Ishikawa (cell line): Measurements from ENCODE around the gene MAPK1.

Source experiments
- CEBPB ChIP-seq: IDR thresholded peaks from 2 replicates; pipeline ENCODE4 v1.6.1; 2012
- CREB1 ChIP-seq: IDR thresholded peaks from 2 replicates; pipeline ENCODE4 v1.6.1; 2012; ENCODE audit warnings: low read depth
- EGR1 ChIP-seq: IDR thresholded peaks from 2 replicates; pipeline ENCODE4 v1.6.1; 2012
- EP300 ChIP-seq: IDR thresholded peaks from 2 replicates; pipeline ENCODE4 v1.6.1; 2012; ENCODE audit warnings: borderline replicate concordance
- FOXM1 ChIP-seq: IDR thresholded peaks from 2 replicates; pipeline ENCODE4 v1.6.1; 2012; ENCODE audit warnings: low read depth, borderline replicate concordance
- MAX ChIP-seq: IDR thresholded peaks from 2 replicates; pipeline ENCODE4 v1.6.1; 2012
- RAD21 ChIP-seq: IDR thresholded peaks from 2 replicates; pipeline ENCODE4 v1.6.1; 2012; ENCODE audit warnings: low read depth
- REST ChIP-seq: IDR thresholded peaks from 2 replicates; pipeline ENCODE4 v1.6.1; 2012; ENCODE audit warnings: low read depth, mild to moderate bottlenecking
- TAF1 ChIP-seq: IDR thresholded peaks from 2 replicates; pipeline ENCODE4 v1.6.1; 2012; ENCODE audit warnings: low read depth, mild to moderate bottlenecking
- TCF12 ChIP-seq: IDR thresholded peaks from 2 replicates; pipeline ENCODE4 v1.6.1; 2012; ENCODE audit warnings: low read depth
- USF1 ChIP-seq: IDR thresholded peaks from 2 replicates; pipeline ENCODE4 v1.6.1; 2012
- YY1 ChIP-seq: IDR thresholded peaks from 2 replicates; pipeline ENCODE4 v1.6.1; 2012; ENCODE audit warnings: low read depth

GRCh38 chr22:21745948-21746347 is 121.5 kb downstream of the MAPK1 start:
- TF ChIP-seq CEBPB (no peak), CREB1 (no peak), EP300 (no peak), RAD21 (no peak), REST (no peak), FOXM1 (no peak), EGR1 (no peak), USF1 (no peak), MAX (no peak), TAF1 (no peak), YY1 (no peak), TCF12 (no peak)
